Tongue (tissue), 2 donors: ENCODE results near the gene FAM111B. TPM values are rescaled to one million over a fixed set of nuclear protein-coding genes. Genes with fewer than 3 reads are reported as not detected.
"Not testable (repeated sequence)": the region's sequence is repeated elsewhere in the genome, so short reads cannot be mapped to it uniquely, and the experiment has no call there.

Experiments used
- DNase-seq: peaks from one replicate; pipeline ENCODE4 v3.0.0-alpha.2; 2015
- total RNA-seq: library from RNA; depleted of rRNA; stranded (reverse); fragments of >200 nt; gene quantifications from one replicate; pipeline ENCODE4 v1.2.3, GENCODE V29; 2014

FAM111B gene
- total RNA-seq, 1 donor from 2014 or later, result 12.0 TPM

DNA sequence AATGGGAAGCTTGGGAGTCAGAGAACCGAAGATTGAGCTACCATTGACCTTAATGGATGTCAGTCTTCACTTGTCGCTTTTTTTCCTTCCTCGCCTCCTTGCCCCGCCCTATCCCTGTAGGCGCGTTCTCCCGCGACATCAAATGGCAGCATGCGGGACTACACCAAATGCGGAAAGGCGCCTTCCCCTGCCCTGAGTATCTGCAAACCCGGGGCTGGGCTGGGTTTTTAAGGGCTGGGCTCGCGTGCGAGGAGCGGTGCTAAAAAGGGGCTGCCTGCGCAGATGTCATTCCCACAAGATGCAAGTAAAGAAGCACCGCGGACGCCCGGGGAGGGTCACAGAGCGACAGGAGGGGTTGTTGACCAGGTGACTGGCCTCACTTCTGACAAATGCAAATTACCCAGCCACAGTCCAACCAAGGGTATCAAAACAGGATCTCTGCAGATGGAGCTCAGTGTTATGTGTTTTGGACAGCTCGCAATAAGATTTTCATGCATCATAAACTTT lies 4.7 kb upstream of the FAM111B start:
- DNase-seq, result peak; percentile 67

DNA sequence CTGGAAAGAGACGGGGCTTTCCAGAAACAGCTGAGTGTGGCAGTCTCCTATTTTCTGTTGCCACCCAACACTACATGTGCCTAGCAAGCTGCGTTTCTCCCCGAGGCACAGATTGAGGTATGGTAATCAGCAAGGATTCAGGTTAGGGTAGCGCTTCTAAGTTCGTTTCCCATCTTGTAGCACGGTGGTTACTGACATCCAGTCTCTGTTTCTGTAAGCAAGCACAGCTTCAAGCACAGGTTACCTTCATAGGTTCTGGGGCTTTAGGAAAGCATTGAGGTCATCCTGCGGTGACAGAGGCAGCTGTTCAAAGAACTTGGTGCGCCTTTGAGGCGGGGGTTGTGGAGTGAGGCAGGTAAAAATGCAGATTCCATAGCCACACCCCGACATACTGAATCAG lies 684 bp downstream of the FAM111B start:
- not testable (repeated sequence) for DNase-seq

DNA sequence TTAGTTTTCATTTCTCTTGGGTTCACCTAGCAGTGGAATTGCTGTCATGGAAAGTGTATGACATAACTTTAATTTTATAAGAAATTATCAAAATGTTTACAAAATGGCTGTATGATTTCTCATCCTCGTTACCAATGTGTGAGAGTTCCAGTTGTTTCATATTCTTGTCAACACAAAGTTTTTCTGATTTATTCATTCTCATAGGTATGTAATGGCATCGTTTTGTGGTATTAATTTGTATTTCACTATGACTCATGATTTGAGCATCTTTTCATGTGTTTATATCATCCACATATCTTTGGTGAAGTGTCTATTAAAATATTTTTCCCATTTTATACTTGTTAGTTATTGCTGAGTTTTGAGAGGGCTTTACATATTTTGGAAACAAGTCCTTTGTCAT lies 5.5 kb downstream of the FAM111B start:
- DNase-seq, result no peak

GRCh38 chr11:59114344-59114743 lies 7.3 kb downstream of the FAM111B start:
- no peak for DNase-seq

- no peak for DNase-seq
Measured at GRCh38 chr11:59115553-59115952, 8.5 kb downstream of the FAM111B start.

- DNase-seq, result no peak
Measured at GRCh38 chr11:59117774-59118173, 10.7 kb downstream of the FAM111B start.

DNA sequence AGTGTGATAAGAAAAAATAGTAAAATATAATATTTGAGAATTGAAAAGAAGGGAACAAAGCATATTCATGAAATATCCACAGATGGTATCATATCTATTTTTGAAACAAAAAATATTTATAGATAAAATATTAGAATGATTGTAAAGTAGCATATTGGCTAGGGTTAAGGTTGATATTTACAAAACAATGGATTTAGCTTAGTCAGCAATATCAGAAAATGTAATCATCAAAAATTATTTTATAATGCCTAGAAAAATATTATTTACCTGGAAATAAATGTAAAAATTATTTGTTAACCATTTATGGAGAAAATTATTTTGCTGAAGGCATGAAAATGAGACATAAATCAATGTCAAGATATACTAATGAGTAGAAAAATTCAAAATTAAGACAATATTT lies 12.8 kb downstream of the FAM111B start:
- no peak for DNase-seq

DNA sequence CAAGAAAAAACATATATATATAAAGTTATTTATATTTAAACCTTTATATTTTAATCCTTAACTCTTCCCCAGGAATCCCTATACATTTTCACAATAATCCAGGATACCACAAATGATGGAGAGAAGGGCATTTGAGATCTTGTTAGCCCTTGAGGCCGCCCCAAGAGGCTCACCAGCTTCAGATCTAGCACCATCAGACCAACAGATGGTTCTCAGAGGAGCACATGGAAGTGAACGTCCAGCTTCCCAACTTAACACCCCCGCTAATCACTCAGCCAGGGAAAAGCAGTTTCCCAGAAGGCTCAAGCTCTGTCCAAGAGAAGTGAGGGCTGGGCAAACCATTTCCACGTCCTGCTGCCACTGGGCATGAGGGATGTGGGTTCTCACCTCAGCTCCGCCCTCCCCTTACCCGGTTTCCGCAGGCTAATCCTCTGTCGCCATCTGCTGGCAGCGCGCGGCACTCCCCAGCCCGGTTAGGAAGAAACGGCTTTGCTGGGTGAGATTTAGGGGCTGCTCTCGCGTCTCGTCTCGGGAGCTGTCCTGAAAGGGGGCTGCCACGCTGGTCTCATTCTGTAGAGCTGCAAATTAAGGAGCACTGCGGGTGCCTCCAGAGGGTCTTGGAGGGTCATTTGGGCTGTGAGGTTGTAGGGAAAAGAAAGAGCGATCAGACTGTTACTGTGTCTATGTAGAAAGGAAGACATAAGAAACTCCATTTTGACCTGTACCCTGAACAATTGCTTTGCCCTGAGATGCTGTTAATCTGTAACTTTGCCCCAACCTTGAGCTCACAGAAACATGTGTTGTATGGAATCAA lies 28.8 kb downstream of the FAM111B start:
- peak; percentile 88 for DNase-seq

- not testable (repeated sequence) for DNase-seq
Measured at GRCh38 chr11:59136551-59136950, 29.5 kb downstream of the FAM111B start.

DNA sequence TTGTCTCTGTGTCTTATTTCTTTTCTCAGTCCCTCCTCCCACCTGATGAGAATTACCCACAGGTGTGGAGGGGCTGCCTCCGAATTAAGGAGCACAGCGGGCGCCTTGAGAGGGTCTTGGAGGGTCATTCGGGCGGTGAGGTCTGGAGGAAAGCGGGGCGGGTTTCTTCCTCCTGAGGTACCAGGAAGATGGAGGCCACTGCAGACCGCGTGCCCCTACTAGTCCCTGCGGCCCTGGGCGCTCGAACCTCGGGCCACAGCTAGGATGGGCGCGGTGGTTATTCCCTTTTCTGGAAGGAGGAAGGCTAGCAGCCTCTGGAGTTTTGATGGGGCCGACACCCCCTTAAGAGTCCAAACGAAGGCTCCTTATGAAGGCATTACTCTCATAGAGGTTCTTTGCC lies 30.2 kb downstream of the FAM111B start:
- DNase-seq, result no peak

GRCh38 chr11:59138643-59139042 lies 31.6 kb downstream of the FAM111B start:
- no peak for DNase-seq

DNA sequence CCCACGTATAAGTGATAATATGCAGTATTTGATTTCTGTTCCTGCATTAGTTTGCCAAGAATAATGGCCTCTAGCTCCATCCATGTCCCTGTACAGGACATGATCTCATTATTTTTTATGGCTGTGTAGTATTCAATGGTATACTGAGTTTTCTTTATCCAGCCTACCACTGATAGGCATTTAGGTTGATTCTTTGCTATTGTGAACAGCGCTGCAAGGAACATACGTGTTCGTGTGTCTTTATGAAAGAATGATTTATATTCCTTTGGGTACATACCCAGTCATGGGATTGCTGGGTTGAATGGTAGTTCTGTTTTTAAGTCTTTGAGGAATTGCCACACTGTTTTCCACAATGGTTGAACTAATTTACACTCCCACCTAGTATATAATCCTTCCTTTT lies 34.2 kb downstream of the FAM111B start:
- no peak for DNase-seq

DNA sequence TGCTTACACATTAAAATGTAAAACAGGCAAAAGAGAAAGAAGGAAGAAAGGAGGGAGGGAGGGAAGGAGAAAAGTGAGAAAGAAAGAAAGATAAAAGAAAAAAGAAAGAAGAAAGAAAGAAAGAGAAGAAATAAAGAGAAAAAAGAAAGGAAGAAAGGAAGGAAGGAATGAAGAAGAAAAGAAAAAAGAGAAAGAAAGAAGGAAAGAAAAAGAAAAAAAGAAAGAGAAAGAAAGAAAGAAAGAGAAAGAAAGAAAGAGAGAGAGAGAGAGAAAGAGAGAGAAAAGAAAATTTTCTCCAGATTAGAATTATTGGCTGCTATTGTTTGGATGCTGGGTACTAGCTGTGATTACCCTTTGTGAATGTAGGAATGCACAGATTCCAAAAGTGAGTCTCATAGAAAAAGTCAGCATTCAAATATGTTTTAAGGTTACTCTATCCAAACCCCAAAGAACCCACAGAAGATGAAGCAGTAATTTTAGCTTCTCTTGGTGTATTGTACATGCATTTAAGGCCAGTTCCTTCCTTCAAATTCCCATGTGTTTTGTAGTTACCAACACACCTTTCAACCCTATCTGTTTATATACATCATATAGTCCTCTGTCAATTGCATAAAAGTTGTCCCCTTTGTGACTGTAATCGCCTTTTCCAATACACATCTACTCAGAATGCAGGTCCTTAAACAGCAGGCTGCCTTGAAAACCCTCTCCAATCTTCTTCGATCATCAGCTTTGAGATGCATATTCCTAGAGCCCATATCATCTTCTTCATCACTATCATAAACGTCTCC lies 34.8 kb downstream of the FAM111B start:
- DNase-seq, result no peak

DNA sequence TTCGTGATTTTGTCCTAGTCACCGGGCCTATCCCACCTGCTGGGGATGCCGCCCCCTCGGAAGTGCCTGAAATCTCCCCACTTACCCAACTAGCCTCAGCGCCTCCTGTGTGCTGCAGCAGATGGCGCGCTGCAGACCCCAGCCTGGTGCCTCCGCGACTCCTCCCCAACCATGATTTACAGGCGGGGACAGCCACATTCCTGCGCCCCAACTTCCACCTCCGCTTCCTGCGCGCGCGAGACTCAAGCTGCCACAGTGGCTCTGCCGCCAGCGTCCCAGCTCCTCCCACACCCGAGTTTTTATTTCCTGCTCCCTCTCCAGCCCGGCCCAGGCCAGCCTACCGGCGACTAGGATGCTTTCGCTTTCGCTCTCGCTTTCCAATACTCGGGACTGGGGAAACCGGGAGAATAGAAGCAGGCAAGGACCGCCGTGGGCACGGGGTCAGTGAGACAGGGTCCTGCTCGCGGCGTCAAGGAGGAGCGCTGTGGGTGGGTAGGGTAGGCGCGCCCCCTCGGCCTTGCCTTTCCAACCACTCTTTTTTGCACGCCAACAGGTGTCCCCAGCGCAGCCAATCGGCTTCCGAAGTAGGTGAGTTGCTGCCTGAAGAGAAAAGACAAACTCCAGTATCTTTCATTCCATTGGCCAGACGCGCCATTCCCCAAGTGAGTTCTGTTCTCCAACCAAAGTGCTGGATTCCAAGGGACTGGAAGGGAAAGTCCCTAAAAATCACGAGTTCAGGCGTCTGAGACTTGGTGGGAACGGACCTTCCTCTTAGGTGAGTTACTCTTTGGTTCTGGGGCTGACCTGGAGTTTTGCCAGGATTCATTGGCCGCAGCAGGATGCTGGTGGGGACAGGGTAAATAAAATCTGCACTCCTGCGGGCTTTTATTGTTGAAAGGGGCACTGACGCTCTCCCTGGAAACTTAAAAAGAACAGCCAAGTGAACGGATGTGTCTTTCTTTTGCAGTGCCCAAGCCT lies 35.8 kb downstream of the FAM111B start, which contains the start of gene FAM111A:
Gene FAM111A (plus strand): TSS at position 327 of the 978 bp plus-strand sequence. CDS start 6,017 bp downstream, outside the sequence.
- DNase-seq, result peak; percentile 94

- DNase-seq, result no peak
Measured at GRCh38 chr11:59144096-59144495, 37.1 kb downstream of the FAM111B start.

GRCh38 chr11:59144579-59145345 lies 37.7 kb downstream of the FAM111B start:
- DNase-seq, result peak; percentile 94

DNA sequence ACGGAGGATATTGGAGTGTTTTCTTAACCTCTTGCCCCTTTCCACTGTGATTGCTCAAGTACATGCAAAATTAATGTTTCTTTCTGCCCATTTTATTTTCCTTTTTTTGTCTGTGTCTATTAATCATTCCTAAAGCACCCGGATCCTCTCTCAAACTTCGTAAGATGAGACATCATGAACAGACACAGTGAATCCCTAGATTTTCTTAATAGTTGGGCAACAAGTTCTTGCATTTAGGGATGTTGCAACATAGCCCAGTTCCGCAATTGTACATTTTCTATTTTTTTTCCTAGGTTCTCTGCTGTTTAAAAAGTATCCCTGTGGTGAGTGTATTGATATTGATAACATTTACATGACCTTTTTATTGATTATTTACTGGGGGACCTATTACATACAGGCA lies 38.5 kb downstream of the FAM111B start:
- DNase-seq, result peak; percentile 5

GRCh38 chr11:59151761-59152160 lies 44.7 kb downstream of the FAM111B start:
- no peak for DNase-seq

- no peak for DNase-seq
Measured at GRCh38 chr11:59152312-59152951, 45.4 kb downstream of the FAM111B start.

- no peak for DNase-seq
Measured at GRCh38 chr11:59154610-59155009, 47.6 kb downstream of the FAM111B start.

DNA sequence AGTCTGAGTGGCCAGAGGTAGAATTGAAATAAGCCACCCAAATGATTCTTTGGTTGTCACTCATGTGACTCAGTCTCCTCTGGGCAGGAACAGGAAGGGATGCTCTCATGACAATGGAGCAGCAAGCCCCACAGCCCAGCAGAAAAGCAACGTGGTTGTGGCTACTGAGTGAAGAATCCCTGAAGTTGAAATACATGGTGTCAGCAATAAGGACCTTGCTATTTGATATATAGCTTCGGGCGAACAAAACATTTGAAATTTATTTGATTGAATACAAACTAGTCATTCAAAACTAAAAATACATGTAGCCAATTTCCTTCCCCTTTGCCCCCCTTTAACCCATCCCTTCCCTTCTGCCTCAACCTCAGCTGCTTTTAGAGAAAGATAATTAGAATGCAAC lies 50.4 kb downstream of the FAM111B start:
- DNase-seq, result no peak
